Fibroblast of skin of abdomen (primary cell): ENCODE data around the gene BANF1. TPM values are rescaled to one million over a fixed set of nuclear protein-coding genes. Genes with fewer than 3 reads are reported as not detected.
A peak's percentile ranks its signal among the peaks of the same experiment; 100 is the strongest.

Experiments used
- DNase-seq: peaks from one replicate; pipeline ENCODE4 v3.0.0-alpha.2; 2013
- polyA plus RNA-seq, 2 experiments: library from polyadenylated mRNA; unstranded; fragments of 120-200 nt; gene quantifications; one replicate each; pipeline ENCODE4 v1.2.1, GENCODE V29; 2013; ENCODE audit not compliant: insufficient read length in 2 of 2

The BANF1 gene
- polyA plus RNA-seq (2013, experiment 1 of 2; ENCODE audit: insufficient read length) = 279 TPM
- polyA plus RNA-seq (2013, experiment 2 of 2; ENCODE audit: insufficient read length) = 273 TPM

DNA sequence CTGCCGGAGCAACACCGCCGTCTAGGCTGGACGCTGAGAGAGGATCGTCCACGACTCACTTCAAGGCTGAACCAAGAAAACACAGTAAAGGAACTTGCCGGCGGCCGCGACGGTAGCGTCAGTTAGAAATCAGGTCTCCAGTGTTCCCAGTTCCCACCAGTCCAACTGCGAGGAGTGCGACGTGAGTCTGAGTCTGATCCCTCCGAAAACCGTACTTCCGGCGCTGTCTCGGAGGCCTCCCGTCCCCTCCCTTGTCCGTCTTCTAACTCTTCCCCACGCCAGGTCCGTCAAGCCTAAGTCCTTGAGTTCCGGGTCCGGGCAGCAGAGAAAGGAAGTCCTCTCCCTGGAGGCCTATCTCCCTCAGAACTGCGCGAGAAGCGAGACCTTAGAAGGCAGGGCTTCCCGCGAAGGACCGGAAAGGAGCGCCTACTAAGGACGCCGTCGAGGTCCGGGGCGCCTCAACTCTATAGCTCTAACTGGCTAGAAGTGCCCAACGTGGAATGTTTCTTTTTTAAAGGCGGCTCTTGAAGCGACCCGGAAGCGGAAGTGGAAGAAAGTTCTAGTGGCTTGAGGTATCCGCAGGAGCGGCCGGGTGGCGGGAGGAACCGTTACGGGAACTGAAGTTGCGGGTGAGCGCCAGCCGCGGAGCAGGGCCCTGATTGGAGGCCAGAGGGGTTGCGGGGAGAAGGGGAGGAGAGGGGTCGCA, at the start of gene BANF1, which contains the start of gene EIF1AD:
Gene BANF1, plus strand, starts transcription at position 562 of the 706 bp plus-strand sequence. CDS start 748 bp downstream, outside the sequence.
Gene EIF1AD, minus strand, starts transcription at position 216 of the 706 bp plus-strand sequence. CDS start 1,768 bp downstream, outside the sequence.
- DNase-seq = peak; percentile 97

DNA sequence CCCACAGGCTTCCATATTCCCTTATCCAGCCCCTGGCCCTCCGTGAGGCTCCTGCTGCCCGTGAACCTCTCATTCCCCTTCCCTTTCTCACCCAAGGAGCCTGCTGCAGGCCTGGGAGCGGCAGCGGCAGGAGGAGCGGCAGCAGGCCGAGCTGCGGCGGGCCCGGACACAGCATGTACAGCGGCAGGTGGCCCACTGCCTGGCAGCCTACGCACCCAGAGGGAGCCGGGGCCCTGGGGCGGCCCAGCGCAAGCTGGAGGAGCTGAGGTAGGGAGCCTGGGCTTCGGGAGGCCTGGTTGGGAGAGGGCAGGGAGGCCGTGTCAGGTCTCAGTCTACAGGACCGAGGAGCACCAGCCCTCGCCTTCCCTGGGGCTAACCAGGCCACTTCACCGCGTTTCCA, 48.8 kb upstream of the BANF1 start:
- no peak for DNase-seq

DNA sequence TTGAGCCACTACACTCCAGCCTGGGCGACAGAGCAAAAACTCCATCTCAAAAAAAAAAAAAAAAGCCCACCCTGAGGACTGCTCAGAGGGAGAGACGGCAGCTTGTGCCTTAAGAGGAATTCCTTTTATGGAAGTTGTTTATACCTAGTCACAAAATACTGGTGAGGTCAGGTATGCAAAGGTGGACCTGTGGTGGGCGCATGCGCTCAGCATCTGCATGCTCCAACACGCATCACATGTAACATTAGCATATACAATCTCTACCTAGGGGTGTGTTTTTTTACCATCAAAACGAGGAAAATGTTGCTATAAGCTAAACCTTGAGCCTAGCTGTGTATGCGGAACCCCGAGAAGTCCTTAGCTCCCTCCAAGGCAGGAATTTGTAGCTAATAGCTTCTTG, 47.5 kb upstream of the BANF1 start:
- no peak for DNase-seq

DNA sequence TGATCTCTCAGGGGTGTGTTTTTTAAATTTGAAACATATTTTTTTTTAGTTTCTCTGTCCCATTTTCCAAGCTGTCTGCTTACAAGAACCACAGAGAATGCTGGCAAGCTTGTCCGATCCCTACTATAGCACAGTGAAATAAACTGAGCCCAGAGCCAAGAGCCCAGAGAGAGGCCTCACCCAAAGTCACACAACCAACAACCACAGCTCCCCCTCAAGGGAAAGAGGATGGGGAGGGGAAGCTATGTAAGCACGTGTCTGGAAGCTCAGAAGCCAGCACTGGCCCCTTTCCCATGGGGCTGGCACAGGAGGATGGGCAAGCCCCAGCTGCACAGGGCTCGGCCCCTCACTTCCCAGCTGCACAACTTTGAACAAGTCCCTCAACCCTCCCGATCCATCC, 44.0 kb upstream of the BANF1 start:
- no peak for DNase-seq

- DNase-seq = no peak
Observed at GRCh38 chr11:65958774-65959420, 43.4 kb upstream of the BANF1 start.

DNA sequence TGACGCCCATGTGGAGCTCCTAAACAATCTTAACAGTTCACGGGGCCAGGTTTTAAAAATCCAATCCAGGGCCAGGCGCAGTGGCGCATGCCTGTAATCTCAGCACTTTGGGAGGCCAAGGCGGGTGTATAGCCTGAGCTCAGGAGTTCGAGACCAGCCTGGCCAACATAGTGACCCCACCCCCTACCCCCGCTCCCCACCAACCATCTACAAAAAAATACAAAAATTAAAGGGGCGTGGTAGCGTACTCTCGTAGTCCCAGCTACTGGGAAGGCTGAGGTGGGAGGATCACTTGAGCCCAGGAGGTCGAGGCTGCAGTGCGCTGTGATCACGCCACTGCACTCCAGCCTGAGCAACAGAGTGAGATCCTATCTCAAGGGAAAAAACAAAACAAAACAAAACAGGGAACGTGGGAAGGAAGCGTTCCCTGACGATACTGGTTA, 41.5 kb upstream of the BANF1 start:
- DNase-seq = no peak

GRCh38 chr11:65961267-65962140, 40.8 kb upstream of the BANF1 start, which contains the start of gene SART1:
Gene SART1 (plus strand): TSS chr11:65961734. CDS start chr11:65961781, 47 bp downstream.
- DNase-seq = peak; percentile 99

GRCh38 chr11:65962141-65962564, 40.1 kb upstream of the BANF1 start:
- DNase-seq = no peak

GRCh38 chr11:65964906-65965305, 37.4 kb upstream of the BANF1 start:
- no peak for DNase-seq

- no peak for DNase-seq
Observed at GRCh38 chr11:65965986-65966762, 36.1 kb upstream of the BANF1 start.

GRCh38 chr11:65967329-65967934, 34.9 kb upstream of the BANF1 start:
- no peak for DNase-seq

DNA sequence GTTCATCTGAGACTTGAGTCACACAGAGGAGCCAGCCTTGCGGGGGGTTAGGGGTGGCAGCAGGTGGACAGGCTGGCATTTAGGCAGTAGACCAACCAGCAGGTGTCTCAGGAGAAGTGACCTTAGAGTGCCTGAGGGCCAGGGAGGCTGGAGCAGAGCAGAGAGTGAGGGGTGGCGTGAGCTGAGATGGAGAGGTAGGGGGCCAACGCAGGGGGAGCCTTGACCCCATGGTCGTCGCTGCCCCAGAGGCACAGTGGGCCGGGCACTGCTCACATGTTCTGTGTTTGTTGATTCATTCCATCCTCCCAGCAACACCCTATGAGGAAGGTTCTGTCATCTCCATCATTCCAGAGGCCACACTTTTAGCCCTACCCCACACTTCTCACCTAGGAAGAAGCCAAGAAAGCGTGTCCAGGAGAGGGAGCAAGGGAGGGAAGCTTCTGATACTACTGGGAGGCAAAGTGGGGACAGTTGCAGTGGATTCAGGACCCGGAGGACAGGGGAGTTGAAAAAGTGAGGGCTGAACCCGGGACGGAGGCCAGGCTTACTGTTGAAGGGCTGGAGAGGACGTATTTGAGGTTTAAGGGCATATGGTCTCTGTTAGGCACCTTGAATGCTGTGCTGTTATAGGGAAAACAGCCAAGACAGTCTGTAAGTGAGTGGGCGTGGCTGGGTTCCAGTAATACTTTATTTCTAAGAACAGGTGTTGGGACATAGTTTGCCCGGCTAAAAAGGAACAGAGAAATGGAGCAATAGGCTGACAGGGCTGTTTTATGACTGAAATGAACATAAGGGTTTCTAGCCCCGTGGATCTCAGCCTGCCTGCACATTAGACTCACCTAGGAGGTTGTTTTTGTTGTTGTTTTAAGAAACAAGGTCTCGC, 33.5 kb upstream of the BANF1 start:
- DNase-seq = no peak

DNA sequence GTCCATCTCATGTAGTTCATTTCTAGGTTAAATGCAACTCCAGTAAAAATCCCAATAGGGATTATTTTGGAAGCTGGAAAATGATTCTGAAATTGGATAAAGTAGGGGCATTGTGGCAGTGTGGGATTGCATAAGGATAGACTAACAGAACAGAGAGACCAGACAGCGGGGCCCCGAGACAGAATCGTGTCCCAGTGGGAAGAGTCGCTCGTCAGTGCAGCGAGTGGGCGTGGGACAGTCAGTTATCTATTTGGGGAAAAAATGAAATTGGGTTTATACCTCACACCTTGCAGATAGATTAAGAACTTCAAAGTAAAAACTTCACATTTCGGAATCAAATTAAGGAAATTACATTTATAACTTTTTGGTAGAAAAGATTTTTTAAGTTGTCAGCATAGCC, 30.2 kb upstream of the BANF1 start:
- DNase-seq = no peak

DNA sequence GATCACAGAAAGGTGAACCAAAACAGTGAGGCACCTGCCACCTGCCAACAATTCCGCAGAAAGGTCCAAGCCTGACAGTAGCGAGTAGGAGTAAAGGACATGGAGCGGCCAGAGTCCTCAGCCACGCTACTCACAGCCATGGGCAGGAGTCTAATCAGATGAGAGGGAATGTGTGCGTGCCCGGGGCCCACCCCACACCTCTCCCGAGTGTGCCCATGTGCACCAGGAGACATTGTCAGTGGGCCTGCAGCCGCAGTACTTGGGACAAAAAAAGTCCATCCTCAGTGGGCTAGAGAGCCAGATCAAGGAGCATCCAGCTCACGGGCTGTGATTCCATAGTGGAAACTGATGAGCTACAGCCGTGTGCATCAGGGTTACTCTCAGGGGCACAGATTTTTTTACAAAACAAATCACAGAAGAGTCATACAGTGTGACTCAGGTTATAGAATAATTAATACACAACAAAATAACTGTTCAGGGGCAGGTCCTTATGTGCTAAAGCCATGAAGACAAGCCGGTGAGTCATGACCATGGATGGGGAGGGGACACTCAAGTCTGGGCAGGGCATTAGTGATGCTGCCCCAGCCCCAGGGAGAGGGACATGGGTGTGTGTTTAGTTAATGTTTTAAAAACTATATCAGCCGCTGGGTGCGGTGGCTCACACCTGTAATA, 28.7 kb upstream of the BANF1 start:
- peak; percentile 6 for DNase-seq

GRCh38 chr11:65975771-65976170, 26.5 kb upstream of the BANF1 start:
- DNase-seq = no peak

DNA sequence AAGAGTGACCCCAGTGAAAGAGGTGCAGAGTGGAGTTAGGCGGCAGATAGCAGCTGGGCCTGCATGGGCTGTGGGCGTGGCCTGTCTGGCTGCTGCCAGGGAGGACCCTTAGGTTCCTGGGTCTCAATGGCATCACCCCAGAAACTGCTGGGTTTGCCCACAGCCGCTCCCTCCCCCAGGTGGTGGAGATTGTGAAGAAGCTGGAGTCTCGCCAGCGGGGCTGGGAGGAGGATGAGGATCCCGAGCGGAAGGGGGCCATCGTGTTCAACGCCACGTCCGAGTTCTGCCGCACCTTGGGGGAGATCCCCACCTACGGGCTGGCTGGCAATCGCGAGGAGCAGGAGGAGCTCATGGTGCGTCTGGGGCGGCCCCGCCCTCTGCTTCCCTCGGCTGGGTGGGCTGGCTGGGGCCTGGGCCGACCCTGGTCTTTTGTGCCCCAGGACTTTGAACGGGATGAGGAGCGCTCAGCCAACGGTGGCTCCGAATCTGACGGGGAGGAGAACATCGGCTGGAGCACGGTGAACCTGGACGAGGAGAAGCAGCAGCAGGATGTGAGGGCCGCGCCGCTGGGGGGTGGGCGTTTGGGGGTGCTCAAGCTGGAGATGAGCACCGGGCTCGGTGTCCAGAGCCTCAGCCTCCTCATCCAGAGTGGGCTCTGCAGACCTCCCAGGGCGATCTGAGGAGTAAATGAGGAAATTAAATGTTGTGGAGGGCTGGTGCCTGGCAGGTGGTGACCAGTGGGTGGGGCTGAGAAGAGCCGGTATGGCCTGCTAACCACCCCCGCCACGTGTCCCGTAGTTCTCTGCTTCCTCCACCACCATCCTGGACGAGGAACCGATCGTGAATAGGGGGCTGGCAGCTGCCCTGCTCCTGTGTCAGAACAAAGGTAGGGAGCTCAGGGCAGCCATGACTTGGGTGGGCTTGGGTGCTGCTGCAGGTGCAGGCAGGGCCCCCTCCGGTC, 25.8 kb upstream of the BANF1 start:
- DNase-seq = no peak

- DNase-seq = no peak
Observed at GRCh38 chr11:65977621-65978390, 24.5 kb upstream of the BANF1 start.
